Muscle of arm (tissue), 12 donors: ENCODE data around the gene RPL5. TPM values are rescaled to one million over a fixed set of nuclear protein-coding genes. Genes with fewer than 3 reads are reported as not detected.
A peak's percentile ranks its signal among the peaks of the same experiment; 100 is the strongest.

Experiments
- DNase-seq: peaks from one replicate; pipeline ENCODE4 v3.0.0-alpha.2; 2013
- polyA plus RNA-seq, 12 donors: library from polyadenylated mRNA; unstranded; fragments of 120-200 nt; gene quantifications; one replicate each; pipeline ENCODE4 v1.2.1, GENCODE V29; 2013; ENCODE audit not compliant: insufficient read length in 12 of 12

The RPL5 gene
- polyA plus RNA-seq, 12 donors, result 2,263 to 3,008 (median 2,673) TPM

GRCh38 chr1:92804721-92805201, 27.1 kb upstream of the RPL5 start:
- peak; percentile 30 for DNase-seq

- no peak for DNase-seq
Measured at GRCh38 chr1:92805216-92805615, 26.6 kb upstream of the RPL5 start.

DNA sequence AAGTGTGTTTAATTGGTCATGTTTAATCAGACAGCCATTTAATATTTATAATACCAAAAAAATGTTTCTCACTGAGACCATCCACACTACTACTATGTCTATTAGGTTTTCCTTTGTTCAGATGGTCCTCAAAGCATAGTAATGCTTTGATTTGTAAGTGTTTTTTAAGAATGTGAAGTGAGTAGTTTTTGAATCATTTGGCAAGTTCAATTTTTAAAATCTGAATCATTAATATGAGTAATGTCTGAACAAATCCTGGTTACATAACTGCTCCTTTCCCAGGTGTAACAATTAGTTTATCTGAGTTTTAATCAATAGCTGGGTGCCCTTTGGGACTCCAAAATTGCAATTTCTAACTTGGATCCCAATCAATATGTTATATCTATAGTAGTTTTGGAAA, 23.5 kb upstream of the RPL5 start:
- no peak for DNase-seq

GRCh38 chr1:92816732-92817131, 15.1 kb upstream of the RPL5 start:
- no peak for DNase-seq

DNA sequence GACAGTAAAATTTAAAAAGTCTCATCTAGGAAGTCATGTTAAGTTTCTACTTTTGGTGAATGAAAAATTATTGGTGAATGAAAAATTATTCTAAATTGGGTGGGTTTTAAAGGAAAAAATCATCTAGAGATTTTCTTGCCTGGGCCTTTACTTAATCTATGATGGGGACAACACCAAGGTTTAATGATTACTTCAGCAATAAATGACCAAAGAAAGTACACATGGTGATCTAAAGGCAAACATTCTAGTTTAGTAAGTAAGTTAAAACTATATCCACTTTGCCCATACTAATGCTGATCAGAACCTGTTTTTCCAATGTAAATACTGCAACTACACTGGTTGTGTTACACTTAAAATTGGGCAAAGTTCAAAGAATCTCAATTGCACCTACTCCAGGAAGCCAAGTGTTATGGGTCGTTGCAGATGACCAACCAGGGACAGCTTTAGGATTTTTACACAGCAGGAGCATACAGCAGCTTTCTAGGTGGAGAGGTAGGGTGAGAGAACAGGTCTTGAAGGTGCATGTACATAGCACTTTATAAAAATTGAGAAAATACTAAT, 14.6 kb upstream of the RPL5 start:
- no peak for DNase-seq

- no peak for DNase-seq
Measured at GRCh38 chr1:92817986-92818764, 13.7 kb upstream of the RPL5 start.

DNA sequence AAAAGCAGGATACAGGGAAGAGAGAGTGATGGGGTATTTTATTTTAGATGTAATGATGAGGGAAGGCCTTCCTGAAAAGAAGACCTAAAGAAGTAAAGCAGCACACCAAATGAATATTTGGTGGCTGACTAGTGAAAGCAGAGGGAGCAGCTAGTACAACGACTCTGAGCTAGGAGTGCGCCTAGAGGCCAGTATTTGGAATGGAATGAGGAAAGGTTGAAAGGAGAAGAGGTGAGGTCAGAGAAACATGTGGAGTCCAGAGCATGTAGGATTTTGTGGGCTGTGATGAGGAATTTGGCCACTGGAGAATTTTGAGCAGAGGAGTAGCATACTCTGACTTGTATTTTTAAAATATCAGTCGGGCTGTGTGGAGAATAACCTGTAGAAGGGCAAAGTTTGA, 11.8 kb upstream of the RPL5 start:
- DNase-seq, result no peak

DNA sequence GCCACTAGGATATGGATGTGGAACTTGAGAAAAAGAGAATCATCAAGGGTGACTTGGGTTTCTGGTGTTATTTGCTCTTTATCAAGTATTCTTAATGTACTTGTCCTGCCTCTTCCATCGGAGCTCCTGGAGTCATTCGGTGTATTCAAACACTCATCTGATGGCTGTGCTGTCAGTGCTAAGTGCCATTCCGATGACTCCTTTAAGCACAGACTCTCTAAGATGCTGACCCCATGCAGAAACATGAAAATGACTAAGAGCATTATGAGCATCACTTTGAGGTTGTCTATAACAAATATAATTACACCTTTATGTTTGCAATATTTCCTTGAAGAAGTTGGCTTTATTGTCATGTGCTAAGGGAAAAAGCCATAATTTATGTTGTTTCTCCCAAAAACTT, 11.3 kb upstream of the RPL5 start:
- DNase-seq, result no peak

DNA sequence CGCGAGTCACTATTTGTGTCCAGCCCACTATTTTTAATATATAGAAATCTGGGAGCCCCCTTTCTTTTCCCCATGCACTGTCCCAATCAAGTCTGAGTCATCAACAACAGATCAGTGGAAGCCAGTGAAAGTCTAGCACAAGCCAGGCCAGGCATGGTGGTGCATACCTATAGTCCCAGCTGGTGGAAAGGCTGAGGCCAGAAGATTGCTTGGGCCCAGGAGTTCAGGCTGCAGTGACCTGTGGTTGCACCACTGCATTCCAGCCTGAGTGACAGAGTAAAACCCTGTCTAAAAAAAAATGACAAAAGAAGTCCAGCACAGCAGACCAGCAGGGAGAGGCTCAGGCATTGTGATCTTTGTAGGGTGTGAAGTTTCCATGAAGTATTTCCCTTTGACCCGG, 9.0 kb upstream of the RPL5 start:
- DNase-seq, result no peak

GRCh38 chr1:92826792-92827191, 5.0 kb upstream of the RPL5 start:
- no peak for DNase-seq

DNA sequence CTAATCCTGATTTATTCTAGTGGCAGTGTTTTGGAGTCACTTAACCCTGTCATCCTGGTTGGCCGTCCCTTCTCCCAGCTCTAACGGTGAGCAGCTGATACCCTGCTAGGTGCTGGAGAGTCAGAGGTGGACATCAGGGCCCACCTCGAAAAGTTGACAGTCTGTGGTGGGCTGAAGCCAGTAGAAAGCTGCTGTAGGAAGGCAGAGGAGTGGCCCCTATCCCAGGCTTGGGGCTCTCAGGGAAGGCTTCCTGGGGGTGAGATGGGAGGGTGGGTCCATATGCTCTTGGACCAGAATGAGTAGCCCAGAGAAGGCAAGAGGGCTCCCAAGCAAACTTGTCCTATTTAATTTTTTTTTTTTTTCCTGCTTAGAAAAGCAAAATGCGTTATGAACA, 475 bp upstream of the RPL5 start:
- DNase-seq, result no peak

GRCh38 chr1:92832537-92833114, 786 bp downstream of the RPL5 start:
- peak; percentile 21 for DNase-seq

- no peak for DNase-seq
Measured at GRCh38 chr1:92833840-92834239, 2.0 kb downstream of the RPL5 start.

DNA sequence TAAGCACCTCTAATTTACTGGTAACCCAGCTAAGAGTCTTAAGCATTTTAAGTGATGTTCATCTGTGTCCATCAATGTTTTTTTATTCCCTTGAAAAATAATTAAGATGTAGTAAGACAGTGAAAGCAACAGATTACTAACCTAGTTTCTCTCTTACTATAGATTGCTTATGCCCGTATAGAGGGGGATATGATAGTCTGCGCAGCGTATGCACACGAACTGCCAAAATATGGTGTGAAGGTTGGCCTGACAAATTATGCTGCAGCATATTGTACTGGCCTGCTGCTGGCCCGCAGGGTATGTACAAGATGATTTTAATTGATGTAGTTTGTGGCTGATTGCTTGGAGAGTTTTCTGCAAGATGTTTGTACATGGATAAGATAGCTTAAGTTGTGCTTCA, 2.8 kb downstream of the RPL5 start:
- DNase-seq, result no peak

- DNase-seq, result no peak
Measured at GRCh38 chr1:92837062-92837461, 5.2 kb downstream of the RPL5 start.

DNA sequence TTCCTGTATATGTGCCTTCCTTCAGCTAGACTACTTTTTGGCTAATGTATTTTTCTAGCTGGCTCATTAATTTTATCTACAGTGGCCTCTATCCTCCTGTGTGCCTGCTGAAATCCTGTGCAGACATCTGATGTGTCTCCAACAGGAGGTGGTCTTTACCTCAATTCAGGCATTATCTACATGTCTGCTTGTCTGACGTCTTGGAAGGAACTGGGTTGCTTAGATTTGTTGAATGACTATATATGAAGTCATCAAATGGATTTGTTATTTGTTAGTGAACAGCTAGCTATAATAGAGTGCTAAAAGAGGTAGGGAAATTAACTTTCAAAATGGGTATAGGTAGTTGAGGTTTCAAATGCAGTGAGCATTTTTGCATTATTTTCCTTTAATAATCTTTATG, 6.7 kb downstream of the RPL5 start:
- no peak for DNase-seq

DNA sequence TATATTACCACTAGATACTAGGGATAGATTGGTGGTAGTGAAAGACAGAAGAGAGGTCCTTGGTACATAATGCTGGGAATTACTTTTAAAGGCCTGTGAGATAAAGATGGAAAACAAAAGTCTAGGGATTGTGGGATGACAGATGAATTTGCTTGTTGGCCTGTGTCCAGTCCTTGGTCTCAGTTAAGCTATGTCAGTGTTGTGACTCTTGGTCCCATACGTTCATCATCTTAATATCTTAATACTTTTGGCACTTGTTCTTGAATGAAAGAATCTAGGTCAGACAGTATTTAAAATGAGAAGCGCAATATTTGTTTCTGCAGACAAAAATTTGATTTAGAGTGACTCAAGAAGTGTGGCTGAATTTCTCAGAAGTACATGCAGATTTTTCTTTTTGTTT, 7.6 kb downstream of the RPL5 start:
- no peak for DNase-seq

DNA sequence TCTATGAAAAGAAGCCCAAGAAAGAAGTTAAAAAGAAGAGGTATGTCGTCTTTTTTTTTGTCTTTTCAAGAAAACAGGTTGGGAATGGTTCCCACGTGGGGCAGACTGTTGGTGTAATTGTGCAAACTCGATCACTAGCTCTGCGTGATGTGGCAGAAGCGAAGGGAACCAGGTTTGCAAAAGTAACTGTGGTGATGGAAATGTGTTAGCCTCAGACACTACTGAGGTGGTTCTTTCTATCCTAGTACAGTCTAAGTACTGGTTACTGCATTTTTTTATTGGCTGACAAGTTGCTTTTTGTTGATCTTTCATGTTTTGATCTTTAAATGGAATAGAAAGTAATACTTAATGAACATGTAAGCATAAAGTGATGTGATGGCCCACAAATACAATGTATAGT, 8.8 kb downstream of the RPL5 start:
- DNase-seq, result no peak

- no peak for DNase-seq
Measured at GRCh38 chr1:92842082-92843045, 10.5 kb downstream of the RPL5 start.

GRCh38 chr1:92843046-92843423, 11.2 kb downstream of the RPL5 start:
- no peak for DNase-seq

DNA sequence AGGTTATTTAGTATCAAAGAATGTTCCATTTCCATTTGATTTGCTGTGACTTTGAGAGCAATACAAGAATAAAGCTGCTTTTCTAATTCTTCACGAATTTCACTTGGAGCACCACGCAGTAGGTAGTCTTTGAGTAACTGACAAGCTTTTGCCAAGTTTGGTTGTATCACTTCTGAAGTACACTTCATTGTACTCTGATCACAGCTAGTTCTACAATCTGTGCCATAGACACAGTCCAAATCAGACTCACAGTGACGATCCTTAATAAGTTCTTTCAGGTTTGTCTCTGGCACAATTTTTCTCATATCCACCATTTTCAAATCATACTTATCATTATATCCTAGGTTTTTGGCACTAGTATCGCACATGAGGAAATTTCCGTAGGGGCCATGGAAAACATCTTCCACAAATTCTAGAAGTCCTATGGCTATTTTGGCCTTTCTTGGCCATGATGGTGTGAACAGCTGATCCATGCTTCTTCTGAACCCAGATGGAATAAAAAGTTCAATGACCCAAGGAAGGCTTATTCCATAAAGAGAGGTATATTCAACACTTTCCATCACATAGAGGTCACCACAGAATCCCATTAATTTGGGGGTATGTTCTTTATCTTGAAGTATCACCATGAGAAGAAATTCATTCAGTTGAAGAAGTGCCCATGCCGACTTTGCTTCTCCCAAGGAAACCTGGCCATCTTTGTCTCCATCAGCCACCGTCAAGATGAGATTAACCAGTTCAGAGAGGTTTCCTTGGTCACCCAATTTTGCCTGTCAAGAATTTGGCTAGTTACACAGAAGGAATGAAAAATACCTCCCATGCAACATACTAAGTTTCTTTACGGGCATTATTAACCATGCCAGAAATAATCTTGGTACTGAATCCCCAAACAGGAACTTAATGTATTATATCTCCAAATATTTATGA, 11.9 kb downstream of the RPL5 start:
- no peak for DNase-seq
